MG63 (cell line): ENCODE data around the gene OR9A2. TPM values are rescaled to one million over a fixed set of nuclear protein-coding genes. Genes with fewer than 3 reads are reported as not detected.
"Not testable (repeated sequence)": the region's sequence is repeated elsewhere in the genome, so short reads cannot be mapped to it uniquely, and the experiment has no call there.

ENCODE experiments used
- DNase-seq: peaks from one replicate; pipeline ENCODE4 v3.0.0-alpha.2; 2020
- H3K27me3 ChIP-seq: fragments of 250-450 bp; sonication (Bioruptor Pico); 2 replicates; pipeline ENCODE4 v1.5.1; 2020; ENCODE audit warnings: mild to moderate bottlenecking, moderate library complexity
- H3K36me3 ChIP-seq: fragments of 250-450 bp; sonication (Bioruptor Pico); 2 replicates; pipeline ENCODE4 v1.5.1; 2020; ENCODE audit warnings: mild to moderate bottlenecking, moderate library complexity
- H3K4me3 ChIP-seq: fragments of 250-450 bp; sonication (Bioruptor Pico); 2 replicates; pipeline ENCODE4 v1.5.1; 2020; ENCODE audit warnings: mild to moderate bottlenecking, moderate library complexity
- H3K9me3 ChIP-seq: fragments of 250-450 bp; sonication (Bioruptor Pico); 2 replicates; pipeline ENCODE4 v1.5.1; 2020; ENCODE audit warnings: mild to moderate bottlenecking, moderate library complexity
- total RNA-seq: library from RNA; depleted of rRNA; stranded (reverse); fragments of >200 nt; shearing (Covaris generic); gene quantifications from 2 replicates; pipeline ENCODE4 v1.2.3, GENCODE V29; 2014; ENCODE audit warnings: low replicate concordance; rRNA removed

Gene OR9A2
- total RNA-seq, 1 experiment from 2014 or later: not detected

- DNase-seq: no peak
- H3K4me3 ChIP-seq: no peak overlapping the region
- no peaks in the 10 kb centered on the region for H3K36me3 ChIP-seq
- H3K9me3 ChIP-seq: no peaks in the 10 kb centered on the region
- no peaks in the 10 kb centered on the region for H3K27me3 ChIP-seq
Measured at GRCh38 chr7:143002106-143002505, 24.8 kb downstream of the OR9A2 start.

- no peak overlapping the region for H3K4me3 ChIP-seq
- no peaks in the 10 kb centered on the region for H3K27me3 ChIP-seq
- DNase-seq: no peak
- H3K36me3 ChIP-seq: no peaks in the 10 kb centered on the region
- H3K9me3 ChIP-seq: no peaks in the 10 kb centered on the region
Measured at GRCh38 chr7:143000648-143001047, 26.3 kb downstream of the OR9A2 start.

GRCh38 chr7:142999793-143000192 lies 27.1 kb downstream of the OR9A2 start:
- no peaks in the 10 kb centered on the region for H3K27me3 ChIP-seq
- H3K4me3 ChIP-seq: no peak overlapping the region

GRCh38 chr7:142998966-142999365 lies 28.0 kb downstream of the OR9A2 start:
- no peak for DNase-seq
- H3K36me3 ChIP-seq: no peaks in the 10 kb centered on the region
- H3K4me3 ChIP-seq: no peak overlapping the region
- H3K9me3 ChIP-seq: no peaks in the 10 kb centered on the region
- H3K27me3 ChIP-seq: no peaks in the 10 kb centered on the region

More at GRCh38 chr7:142999793-143000192, 27.1 kb downstream of the OR9A2 start:
- Histone ChIP-seq H3K36me3 (no peaks in the 10 kb centered on the region), H3K9me3 (no peaks in the 10 kb centered on the region)
- no peak for DNase-seq

GRCh38 chr7:142997456-142997989 lies 29.4 kb downstream of the OR9A2 start:
- no peaks in the 10 kb centered on the region for H3K36me3 ChIP-seq
- H3K27me3 ChIP-seq: no peaks in the 10 kb centered on the region
- H3K9me3 ChIP-seq: no peaks in the 10 kb centered on the region
- DNase-seq: no peak
- H3K4me3 ChIP-seq: no peak overlapping the region

- H3K9me3 ChIP-seq: no peaks in the 10 kb centered on the region
- DNase-seq: no peak
- no peaks in the 10 kb centered on the region for H3K27me3 ChIP-seq
- no peak overlapping the region for H3K4me3 ChIP-seq
- H3K36me3 ChIP-seq: no peaks in the 10 kb centered on the region
Measured at GRCh38 chr7:142992427-142992826, 34.5 kb downstream of the OR9A2 start.

- Histone ChIP-seq H3K27me3 (no peaks in the 10 kb centered on the region), H3K9me3 (no peaks in the 10 kb centered on the region; the same call in 1 of the 2 replicates), H3K4me3 (no peak overlapping the region), H3K36me3 (no peaks in the 10 kb centered on the region)
- DNase-seq: no peak
Measured at GRCh38 chr7:142984297-142984696, 42.6 kb downstream of the OR9A2 start.

- no peak overlapping the region for H3K4me3 ChIP-seq
- no peaks in the 10 kb centered on the region; the same call in 1 of the 2 replicates for H3K9me3 ChIP-seq
- DNase-seq: no peak
- H3K36me3 ChIP-seq: no peaks in the 10 kb centered on the region
- H3K27me3 ChIP-seq: no peaks in the 10 kb centered on the region
Measured at GRCh38 chr7:142983825-142984224, 43.1 kb downstream of the OR9A2 start.

GRCh38 chr7:142978402-142978801 lies 48.5 kb downstream of the OR9A2 start:
- not testable (repeated sequence) for H3K36me3 ChIP-seq, H3K27me3 ChIP-seq, DNase-seq, H3K9me3 ChIP-seq, H3K4me3 ChIP-seq

Other genes with a start within 250 kb of the OR9A2 start
- gene EPHB6, start 172.1 kb downstream of the OR9A2 start, total RNA-seq: 0.96 and 3.6 TPM in 2 replicates
- not detected in 2 replicates for gene TRPV6, start 141.4 kb downstream of the OR9A2 start, total RNA-seq
- gene TRPV5, start 93.4 kb downstream of the OR9A2 start, total RNA-seq: not detected in 2 replicates
- gene LLCFC1, start 87.6 kb downstream of the OR9A2 start, total RNA-seq: not detected in 2 replicates
- not detected in 2 replicates for gene KEL, start 64.8 kb downstream of the OR9A2 start, total RNA-seq
- gene OR6V1, start 25.2 kb upstream of the OR9A2 start, total RNA-seq: not detected in 2 replicates
- gene PIP, start 104.9 kb upstream of the OR9A2 start, total RNA-seq: not detected in 2 replicates
- not detected in 2 replicates for gene TAS2R39, start 156.3 kb upstream of the OR9A2 start, total RNA-seq
- gene TAS2R40, start 194.9 kb upstream of the OR9A2 start, total RNA-seq: not detected in 2 replicates
- 47.3 and 57.5 TPM in 2 replicates for gene GSTK1, start 236.3 kb upstream of the OR9A2 start, total RNA-seq